Measurements from ENCODE around the gene MACROH2A2.

Gene MACROH2A2

GRCh38 chr10:70135684-70136083 lies 83.0 kb downstream of the MACROH2A2 start:
- Histone ChIP-seq H3K4me3 (replicated peaks; ENCODE audit: insufficient read depth, low read length) (no peak overlapping the region), H3K27ac (replicated peaks) (no peak overlapping the region), H3K27me3 (ENCODE audit: insufficient read depth, poor library complexity, severe bottlenecking) (peaks cover 4% of the 10 kb centered on the region)
- peak in 1 of 2 experiments; percentile 26 for DNase-seq (ENCODE audit: low read depth in 1 of 2, low spot score in 1 of 2)
- TF ChIP-seq, protein P1, sequence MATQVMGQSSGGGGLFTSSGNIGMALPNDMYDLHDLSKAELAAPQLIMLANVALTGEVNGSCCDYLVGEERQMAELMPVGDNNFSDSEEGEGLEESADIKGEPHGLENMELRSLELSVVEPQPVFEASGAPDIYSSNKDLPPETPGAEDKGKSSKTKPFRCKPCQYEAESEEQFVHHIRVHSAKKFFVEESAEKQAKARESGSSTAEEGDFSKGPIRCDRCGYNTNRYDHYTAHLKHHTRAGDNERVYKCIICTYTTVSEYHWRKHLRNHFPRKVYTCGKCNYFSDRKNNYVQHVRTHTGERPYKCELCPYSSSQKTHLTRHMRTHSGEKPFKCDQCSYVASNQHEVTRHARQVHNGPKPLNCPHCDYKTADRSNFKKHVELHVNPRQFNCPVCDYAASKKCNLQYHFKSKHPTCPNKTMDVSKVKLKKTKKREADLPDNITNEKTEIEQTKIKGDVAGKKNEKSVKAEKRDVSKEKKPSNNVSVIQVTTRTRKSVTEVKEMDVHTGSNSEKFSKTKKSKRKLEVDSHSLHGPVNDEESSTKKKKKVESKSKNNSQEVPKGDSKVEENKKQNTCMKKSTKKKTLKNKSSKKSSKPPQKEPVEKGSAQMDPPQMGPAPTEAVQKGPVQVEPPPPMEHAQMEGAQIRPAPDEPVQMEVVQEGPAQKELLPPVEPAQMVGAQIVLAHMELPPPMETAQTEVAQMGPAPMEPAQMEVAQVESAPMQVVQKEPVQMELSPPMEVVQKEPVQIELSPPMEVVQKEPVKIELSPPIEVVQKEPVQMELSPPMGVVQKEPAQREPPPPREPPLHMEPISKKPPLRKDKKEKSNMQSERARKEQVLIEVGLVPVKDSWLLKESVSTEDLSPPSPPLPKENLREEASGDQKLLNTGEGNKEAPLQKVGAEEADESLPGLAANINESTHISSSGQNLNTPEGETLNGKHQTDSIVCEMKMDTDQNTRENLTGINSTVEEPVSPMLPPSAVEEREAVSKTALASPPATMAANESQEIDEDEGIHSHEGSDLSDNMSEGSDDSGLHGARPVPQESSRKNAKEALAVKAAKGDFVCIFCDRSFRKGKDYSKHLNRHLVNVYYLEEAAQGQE (IDR thresholded peaks at IDR 0.05; ENCODE audit: insufficient replicate concordance, low read depth) = no peak
- no peak for TF ChIP-seq POLR2AphosphoS5 (IDR thresholded peaks at IDR 0.05; ENCODE audit: low read depth)
- TF ChIP-seq, protein P2, sequence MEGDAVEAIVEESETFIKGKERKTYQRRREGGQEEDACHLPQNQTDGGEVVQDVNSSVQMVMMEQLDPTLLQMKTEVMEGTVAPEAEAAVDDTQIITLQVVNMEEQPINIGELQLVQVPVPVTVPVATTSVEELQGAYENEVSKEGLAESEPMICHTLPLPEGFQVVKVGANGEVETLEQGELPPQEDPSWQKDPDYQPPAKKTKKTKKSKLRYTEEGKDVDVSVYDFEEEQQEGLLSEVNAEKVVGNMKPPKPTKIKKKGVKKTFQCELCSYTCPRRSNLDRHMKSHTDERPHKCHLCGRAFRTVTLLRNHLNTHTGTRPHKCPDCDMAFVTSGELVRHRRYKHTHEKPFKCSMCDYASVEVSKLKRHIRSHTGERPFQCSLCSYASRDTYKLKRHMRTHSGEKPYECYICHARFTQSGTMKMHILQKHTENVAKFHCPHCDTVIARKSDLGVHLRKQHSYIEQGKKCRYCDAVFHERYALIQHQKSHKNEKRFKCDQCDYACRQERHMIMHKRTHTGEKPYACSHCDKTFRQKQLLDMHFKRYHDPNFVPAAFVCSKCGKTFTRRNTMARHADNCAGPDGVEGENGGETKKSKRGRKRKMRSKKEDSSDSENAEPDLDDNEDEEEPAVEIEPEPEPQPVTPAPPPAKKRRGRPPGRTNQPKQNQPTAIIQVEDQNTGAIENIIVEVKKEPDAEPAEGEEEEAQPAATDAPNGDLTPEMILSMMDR (IDR thresholded peaks at IDR 0.05; ENCODE audit: insufficient read depth, low read length) = no peak
- TF ChIP-seq SPI1 (IDR thresholded peaks at IDR 0.05; ENCODE audit: borderline replicate concordance, low read depth) = peak; percentile 27; the same call in 1 of the 2 replicates
- no peak for TF ChIP-seq GABPA (IDR thresholded peaks at IDR 0.05; ENCODE audit: low read depth)

DNA sequence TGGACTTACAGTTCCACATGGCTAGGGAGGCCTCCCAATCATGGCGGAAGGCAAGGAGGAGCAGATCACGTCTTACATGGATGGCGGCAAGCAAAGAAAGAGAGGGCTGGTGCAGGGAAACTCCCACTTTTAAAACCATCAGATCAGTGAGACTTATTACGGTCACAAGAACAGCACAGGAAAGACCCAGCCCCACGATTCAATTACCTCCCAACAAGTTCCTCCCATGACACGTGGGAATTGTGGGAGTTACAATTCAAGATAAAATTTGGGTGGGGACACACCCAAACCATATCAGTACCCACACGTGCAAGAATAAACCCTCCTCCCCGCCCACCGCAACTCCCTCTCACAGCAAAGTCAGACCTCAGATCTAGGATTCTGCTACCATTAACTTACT lies 84.5 kb downstream of the MACROH2A2 start:
- no peak for TF ChIP-seq SPI1 (IDR thresholded peaks at IDR 0.05; ENCODE audit: borderline replicate concordance, low read depth)
- TF ChIP-seq, protein P2 (IDR thresholded peaks at IDR 0.05; ENCODE audit: insufficient read depth, low read length) = no peak
- no peak for TF ChIP-seq POLR2AphosphoS5 (IDR thresholded peaks at IDR 0.05; ENCODE audit: low read depth)
- TF ChIP-seq, protein P1 (IDR thresholded peaks at IDR 0.05; ENCODE audit: insufficient replicate concordance, low read depth) = no peak
- TF ChIP-seq GABPA (IDR thresholded peaks at IDR 0.05; ENCODE audit: low read depth) = no peak
- Histone ChIP-seq H3K4me3 (replicated peaks; ENCODE audit: insufficient read depth, low read length) (no peak overlapping the region), H3K27ac (replicated peaks) (no peak overlapping the region)

DNA sequence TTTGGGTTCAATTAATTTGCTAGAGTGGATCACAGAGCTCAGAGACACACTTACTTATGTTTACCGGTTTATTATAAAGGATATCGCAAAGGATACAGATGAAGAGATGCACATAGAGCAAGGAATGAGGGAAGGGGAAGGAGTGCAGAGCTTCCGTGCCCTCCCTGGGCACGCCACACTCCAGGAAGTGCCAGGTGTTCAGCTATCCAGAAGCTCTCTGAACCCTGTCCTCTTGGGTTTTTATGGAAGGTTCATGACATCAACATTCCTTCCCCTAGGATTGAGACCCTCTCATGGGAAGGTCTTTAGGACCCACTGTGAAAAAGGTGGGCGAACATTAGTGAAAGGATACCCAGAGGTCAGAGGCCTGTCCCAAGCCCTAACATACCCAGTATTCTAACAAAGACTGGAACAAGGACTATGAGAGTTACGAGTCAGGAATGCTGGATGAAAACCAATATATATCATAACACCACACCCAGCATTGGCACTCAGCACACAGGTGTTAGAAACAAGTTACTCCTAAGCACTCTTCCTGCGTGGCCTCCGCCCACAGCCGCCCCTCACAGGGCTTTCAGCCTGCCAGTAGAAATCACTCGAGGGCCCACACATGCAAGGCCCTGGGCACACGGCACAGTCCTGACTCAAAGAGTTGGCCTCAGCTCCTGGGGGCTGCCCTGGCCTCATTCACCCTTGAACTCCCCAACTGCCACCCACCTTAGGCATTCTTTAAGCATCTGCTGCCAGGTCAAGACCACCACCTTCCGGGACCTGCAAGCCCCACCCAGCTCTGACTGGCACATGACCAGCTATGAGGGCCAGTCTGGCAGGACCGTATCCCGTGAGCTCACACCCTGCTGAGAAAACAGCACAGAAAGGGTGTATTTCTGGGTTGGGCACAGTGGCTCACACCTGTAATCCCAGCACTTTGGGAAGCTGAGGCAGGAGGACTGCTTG lies 85.6 kb downstream of the MACROH2A2 start:
- TF ChIP-seq GABPA (IDR thresholded peaks at IDR 0.05; ENCODE audit: low read depth) (no peak), SPI1 (IDR thresholded peaks at IDR 0.05; ENCODE audit: borderline replicate concordance, low read depth) (no peak), POLR2AphosphoS5 (IDR thresholded peaks at IDR 0.05; ENCODE audit: low read depth) (no peak)
- TF ChIP-seq, protein P1 (IDR thresholded peaks at IDR 0.05; ENCODE audit: insufficient replicate concordance, low read depth) = no peak
- TF ChIP-seq, protein P2 (IDR thresholded peaks at IDR 0.05; ENCODE audit: insufficient read depth, low read length) = no peak
- Histone ChIP-seq H3K27me3 (ENCODE audit: insufficient read depth, poor library complexity, severe bottlenecking) (no peaks in the 10 kb centered on the region), H3K27ac (replicated peaks) (no peak overlapping the region), H3K4me3 (replicated peaks; ENCODE audit: insufficient read depth, low read length) (no peak overlapping the region)
- DNase-seq (ENCODE audit: low read depth in 1 of 2, low spot score in 1 of 2) = no peak

More for the DNA sequence above, 84.5 kb downstream of the MACROH2A2 start:
- no peak for DNase-seq (ENCODE audit: low read depth in 1 of 2, low spot score in 1 of 2)
- peaks cover 3% of the 10 kb centered on the region for H3K27me3 ChIP-seq (ENCODE audit: insufficient read depth, poor library complexity, severe bottlenecking)
